ENCODE data around the gene LRMDA. TPM values are rescaled to one million over a fixed set of nuclear protein-coding genes. Genes with fewer than 3 reads are reported as not detected.

The LRMDA gene
- total and polyA plus RNA-seq, 2 donors (not counting 3 experiments of a cell fraction or from before 2014, with no cell fraction given), result 9.7 to 18.0 TPM

DNA sequence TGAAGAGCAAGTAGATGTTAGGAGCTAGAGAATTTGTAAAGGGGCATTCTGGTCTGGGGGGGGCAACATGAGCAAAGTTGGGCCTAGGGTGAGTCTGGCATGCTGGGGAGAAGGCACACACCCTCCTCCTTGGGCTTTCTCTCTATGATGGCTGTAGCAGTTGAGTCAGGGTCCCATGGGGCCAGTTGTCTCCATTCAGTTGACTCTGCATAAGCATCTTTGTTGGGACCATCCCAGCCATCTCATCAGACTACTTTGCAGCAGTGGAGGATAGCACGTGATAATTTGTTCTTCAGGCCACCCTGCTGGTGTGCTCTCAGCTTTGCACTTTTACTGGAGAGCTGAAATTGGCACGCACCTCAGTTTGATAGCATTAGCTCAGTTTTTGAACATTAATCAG, 55.2 kb downstream of the LRMDA start:
- BruUV-seq (replicated peaks), result no TSS peak
- ChIA-PET POLR2A (no interaction called here), CTCF (interaction anchor here (1.3 kb wide), 1 partner anchor 10 kb away, joined by 4 read pairs; no protein-coding TSS in a partner anchor)
- dilution Hi-C loops (cut with MboI; ENCODE audit: extremely low pct_ligation_motif_present, low sequenced_read_pairs) (no loop called here), intact Hi-C loops (cut with micrococcal nuclease) (no loop called here)
- FAIRE-seq (no peak), DNase-seq (ENCODE audit: low read depth, low spot score) (no peak)
- Histone ChIP-seq H3K9ac (replicated peaks; ENCODE audit: extremely low read depth, insufficient read depth, low read length) (no peak overlapping the region), H3K9me1 (replicated peaks; ENCODE audit: control insufficient read depth, extremely low read depth, insufficient read depth, low read length) (no peaks in the 10 kb centered on the region), H3K9me3 (replicated peaks; ENCODE audit: control insufficient read depth, insufficient read depth, low read length) (no peaks in the 10 kb centered on the region), H3K4me2 (ENCODE audit: insufficient read depth, low read length) (no peak overlapping the region), H2AFZ (ENCODE audit: low read depth, low read length) (no peak overlapping the region), H3K27me3 (ENCODE audit: control insufficient read depth in 2 of 2, insufficient read depth in 2 of 2, low read length in 2 of 2) (no peaks in the 10 kb centered on the region), H3K4me3 (replicated peaks in 1 of 3; ENCODE audit: insufficient read depth in 1 of 3, low read depth in 1 of 3, low read length in 3 of 3) (no peak overlapping the region), H3K27ac (ENCODE audit: insufficient read depth, low read depth, low read length) (no peak overlapping the region), H3K36me3 (ENCODE audit: control insufficient read depth in 2 of 2, extremely low read depth in 1 of 2, insufficient read depth in 2 of 2, low read length in 2 of 2) (no peaks in the 10 kb centered on the region), H3K4me1 (ENCODE audit: control insufficient read depth, extremely low read depth, insufficient read depth, low read length) (no peaks in the 10 kb centered on the region), H4K20me1 (replicated peaks; ENCODE audit: control insufficient read depth, extremely low read depth, insufficient read depth, low read length) (no peaks in the 10 kb centered on the region), H3K79me2 (ENCODE audit: control insufficient read depth, insufficient read depth, low read length) (no peaks in the 10 kb centered on the region)
- TF ChIP-seq FOS (IDR thresholded peaks at IDR 0.05; ENCODE audit: borderline replicate concordance, insufficient read depth, low read length), result no peak
- TF ChIP-seq, protein P1, sequence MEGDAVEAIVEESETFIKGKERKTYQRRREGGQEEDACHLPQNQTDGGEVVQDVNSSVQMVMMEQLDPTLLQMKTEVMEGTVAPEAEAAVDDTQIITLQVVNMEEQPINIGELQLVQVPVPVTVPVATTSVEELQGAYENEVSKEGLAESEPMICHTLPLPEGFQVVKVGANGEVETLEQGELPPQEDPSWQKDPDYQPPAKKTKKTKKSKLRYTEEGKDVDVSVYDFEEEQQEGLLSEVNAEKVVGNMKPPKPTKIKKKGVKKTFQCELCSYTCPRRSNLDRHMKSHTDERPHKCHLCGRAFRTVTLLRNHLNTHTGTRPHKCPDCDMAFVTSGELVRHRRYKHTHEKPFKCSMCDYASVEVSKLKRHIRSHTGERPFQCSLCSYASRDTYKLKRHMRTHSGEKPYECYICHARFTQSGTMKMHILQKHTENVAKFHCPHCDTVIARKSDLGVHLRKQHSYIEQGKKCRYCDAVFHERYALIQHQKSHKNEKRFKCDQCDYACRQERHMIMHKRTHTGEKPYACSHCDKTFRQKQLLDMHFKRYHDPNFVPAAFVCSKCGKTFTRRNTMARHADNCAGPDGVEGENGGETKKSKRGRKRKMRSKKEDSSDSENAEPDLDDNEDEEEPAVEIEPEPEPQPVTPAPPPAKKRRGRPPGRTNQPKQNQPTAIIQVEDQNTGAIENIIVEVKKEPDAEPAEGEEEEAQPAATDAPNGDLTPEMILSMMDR (IDR thresholded peaks at IDR 0.05; ENCODE audit: extremely low read depth in 1 of 2, insufficient read depth in 1 of 2, low read depth in 1 of 2, low read length in 2 of 2), result no peak
- TF ChIP-seq EZH2 (IDR thresholded peaks at IDR 0.05; ENCODE audit: borderline replicate concordance, low read depth, low read length, severe bottlenecking), result no peak
- TF ChIP-seq, protein P2, sequence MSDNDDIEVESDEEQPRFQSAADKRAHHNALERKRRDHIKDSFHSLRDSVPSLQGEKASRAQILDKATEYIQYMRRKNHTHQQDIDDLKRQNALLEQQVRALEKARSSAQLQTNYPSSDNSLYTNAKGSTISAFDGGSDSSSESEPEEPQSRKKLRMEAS (IDR thresholded peaks at IDR 0.05; ENCODE audit: insufficient read depth, insufficient read length), result no peak
- TF ChIP-seq JUN (IDR thresholded peaks at IDR 0.05; ENCODE audit: borderline replicate concordance, insufficient read depth, insufficient read length, low read depth), result no peak
- TF ChIP-seq GATA2 (IDR thresholded peaks at IDR 0.05; ENCODE audit: insufficient read depth, insufficient read length, low read depth, low read length), result no peak
- TF ChIP-seq POLR2AphosphoS5 (IDR thresholded peaks at IDR 0.05; ENCODE audit: insufficient read depth, low read depth, low read length), result no peak
- TF ChIP-seq MYC (IDR thresholded peaks at IDR 0.05; ENCODE audit: low read depth, low read length), result no peak
- no peak for TF ChIP-seq POLR2A (IDR thresholded peaks at IDR 0.05; ENCODE audit: low read depth, low read length)
